HG03460 (cell line): ENCODE measurements around the gene NSUN4.
"Not testable (repeated sequence)": the region's sequence is repeated elsewhere in the genome, so short reads cannot be mapped to it uniquely, and the experiment has no call there.

ENCODE experiments used
- ATAC-seq: cut with Tn5 transposase; IDR thresholded peaks from one replicate; pipeline ENCODE4 v1.9.1; 2021; ENCODE audit not compliant: unreplicated experiment

Gene NSUN4

GRCh38 chr1:46364612-46365011, 24.0 kb downstream of the NSUN4 start:
- ATAC-seq, result no peak

DNA sequence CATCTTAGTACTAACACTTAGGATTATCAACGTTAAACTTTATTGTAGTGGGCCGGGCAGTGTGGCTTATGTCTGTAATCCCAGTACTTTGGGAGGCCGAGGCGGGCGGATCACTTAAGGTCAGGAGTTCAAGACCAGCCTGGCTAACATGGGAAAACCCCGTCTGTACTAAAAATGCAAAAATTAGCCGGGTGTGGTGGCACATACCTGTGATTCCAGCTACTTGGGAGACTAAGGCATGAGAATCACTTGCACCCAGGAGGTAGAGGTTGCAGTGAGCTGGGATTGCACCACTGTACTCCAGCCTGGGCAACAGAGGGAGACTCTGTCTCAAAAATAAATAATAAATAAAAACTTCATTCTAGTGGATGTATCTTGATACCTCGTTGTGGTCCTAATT, 25.2 kb downstream of the NSUN4 start:
- not testable (repeated sequence) for ATAC-seq

DNA sequence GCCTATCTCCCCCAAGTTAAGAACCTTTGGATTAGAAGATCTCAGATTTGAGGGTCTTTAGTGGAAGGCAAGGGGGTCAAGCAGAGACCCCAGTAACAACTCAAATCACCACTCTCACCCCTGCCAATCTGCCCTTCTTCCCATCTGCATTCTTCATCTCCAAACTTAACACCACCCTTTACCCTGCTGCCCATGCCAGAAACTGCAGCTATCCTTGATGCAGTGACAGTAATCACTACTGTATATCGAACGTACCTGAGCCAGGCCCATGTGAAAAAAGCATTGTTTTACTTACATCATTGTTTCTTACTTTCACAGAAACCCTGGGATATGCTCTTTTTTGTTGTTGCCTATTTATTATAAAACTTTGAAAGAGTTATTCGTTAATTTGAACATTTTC, 26.5 kb downstream of the NSUN4 start:
- no peak for ATAC-seq

DNA sequence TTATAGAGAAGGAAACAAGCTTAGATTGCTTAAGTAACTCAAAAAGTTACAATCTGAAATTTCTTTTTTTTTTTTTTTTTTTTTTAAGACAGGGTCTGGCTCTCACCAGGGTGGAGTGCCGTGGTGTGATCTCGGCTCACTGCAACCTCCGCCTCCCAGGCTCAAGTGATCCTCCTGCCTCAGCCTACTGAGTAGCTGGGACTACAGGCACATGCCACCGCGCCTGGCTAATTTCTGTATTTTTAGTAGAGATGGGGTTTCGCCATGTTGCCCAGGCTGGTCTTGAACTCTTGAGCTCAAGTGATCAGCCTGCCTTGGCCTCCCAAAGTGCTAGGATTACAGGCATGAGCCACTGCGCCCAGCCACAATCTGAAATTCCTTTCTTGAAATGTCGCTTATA, 27.1 kb downstream of the NSUN4 start:
- not testable (repeated sequence) for ATAC-seq

GRCh38 chr1:46368791-46369190, 28.2 kb downstream of the NSUN4 start:
- no peak for ATAC-seq

- no peak for ATAC-seq
Measured at GRCh38 chr1:46369542-46370213, 29.1 kb downstream of the NSUN4 start.

DNA sequence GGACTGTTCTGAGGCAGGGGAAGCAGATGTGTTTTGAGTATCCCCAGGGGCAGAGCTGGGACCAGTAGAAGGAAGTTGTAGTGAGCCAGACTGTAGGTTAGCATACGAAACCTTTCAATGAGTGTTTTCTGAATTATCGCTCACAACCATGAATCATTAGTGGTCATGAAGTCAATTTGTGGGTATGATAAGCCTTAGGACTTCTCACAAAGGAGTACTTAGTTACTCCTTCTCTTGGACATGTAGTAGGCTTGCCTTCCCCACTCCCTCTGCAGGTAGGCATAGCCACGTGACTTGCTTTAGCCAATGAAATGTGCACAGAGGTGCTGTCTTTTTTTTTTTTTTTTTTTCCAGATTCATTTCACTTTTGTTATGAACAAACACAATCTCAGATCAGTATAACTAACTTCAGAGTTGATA, 29.6 kb downstream of the NSUN4 start:
- ATAC-seq, result no peak

DNA sequence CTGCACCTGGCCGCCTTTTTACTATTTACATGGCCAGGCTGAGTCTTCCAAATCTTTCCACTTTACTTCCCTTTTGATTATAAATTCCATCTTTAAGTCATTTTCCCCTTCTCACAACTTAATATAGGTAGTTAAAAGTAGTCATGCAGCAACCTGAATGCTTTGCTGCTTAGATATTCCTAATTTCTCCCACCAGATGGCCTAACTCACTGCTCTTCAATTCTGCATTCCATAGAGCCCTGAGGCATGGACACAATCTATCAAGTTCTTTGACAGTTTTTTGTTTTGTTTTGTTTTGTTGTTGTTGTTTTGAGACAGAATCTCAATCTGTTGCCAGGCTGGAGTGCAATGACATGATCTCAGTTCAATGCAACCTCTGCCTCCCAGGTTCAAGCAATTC, 31.8 kb downstream of the NSUN4 start:
- ATAC-seq, result no peak

- no peak for ATAC-seq
Measured at GRCh38 chr1:46379996-46380395, 39.4 kb downstream of the NSUN4 start.

- ATAC-seq, result no peak
Measured at GRCh38 chr1:46380508-46380907, 39.9 kb downstream of the NSUN4 start.

- no peak for ATAC-seq
Measured at GRCh38 chr1:46393510-46393909, 52.9 kb downstream of the NSUN4 start.

- no peak for ATAC-seq
Measured at GRCh38 chr1:46394108-46394871, 53.7 kb downstream of the NSUN4 start, which contains the start of gene FAAH. FAAH (plus strand) TSS chr1:46394317; CDS start chr1:46394349, 32 bp downstream.

DNA sequence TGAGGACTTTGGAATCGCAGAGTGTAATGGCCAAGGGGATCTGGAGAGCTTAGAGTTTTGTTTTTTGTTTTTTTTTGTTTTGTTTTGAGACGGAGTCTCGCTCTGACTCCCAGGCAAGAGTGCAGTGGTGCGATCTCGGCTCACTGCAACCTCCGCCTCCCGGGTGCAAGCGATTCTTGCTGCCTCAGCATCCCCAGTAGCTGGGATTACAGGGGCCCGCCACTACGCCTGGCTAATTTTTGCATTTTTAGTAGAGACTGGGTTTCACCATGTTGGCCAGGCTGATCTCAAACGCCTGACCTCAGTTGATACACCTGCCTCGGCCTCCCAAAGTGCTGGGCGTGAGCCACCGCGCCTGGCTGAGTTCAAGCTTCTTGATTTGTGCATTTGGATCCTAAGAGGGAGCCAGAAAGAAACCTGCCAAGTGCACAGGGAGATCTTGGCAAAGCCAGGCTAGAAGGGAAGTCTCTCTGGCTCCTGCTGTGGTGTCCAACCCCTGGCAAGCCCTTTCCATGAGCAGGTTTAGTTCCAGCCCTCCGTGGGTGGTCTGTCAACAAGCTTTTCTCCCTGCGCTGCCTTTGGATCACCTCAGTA, 54.4 kb downstream of the NSUN4 start:
- ATAC-seq, result no peak

DNA sequence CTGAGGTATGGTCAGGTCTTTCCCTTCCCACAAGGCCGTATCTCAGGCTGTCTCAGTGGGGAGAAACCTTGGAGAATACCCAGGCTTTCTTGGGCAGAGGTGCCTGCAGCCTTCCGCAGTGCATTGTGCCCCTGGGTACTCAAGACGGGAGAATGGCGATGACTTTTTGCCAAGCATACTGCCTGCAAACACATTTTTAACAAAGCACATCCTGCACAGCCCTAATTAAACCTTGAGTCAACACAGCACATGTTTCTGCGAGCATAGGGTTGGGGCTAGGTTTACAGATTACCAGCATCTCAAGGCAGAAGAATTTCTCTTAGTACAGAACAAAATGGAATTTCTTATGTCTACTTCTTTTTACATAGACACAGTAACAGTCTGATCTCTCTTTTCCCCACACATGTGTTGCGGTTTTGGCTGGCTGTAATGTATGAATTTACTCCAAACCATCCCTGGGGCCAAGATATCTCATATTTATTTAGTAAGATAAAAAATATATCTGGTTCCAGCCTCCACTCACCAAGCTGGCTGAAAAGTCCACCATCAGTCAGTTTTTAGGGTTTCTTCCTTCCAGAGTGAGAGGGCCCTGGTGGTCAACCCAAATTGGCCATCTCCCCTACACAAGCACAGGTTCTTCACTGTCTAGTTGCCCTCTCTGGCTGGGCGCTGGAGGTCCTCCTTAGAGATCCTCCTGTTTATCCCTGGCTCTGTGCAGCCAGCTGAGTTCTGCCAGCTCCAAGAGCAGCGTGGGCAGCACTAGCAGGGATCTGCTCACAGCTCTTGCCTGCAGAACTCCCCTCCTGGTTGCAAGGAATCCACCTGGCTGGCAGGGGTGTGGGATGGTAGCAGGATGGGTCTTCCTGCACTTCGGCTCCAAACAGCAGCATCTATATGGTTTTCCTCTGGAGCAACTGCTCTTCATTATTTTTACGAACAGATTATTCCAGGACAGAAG, 56.1 kb downstream of the NSUN4 start:
- ATAC-seq, result no peak

DNA sequence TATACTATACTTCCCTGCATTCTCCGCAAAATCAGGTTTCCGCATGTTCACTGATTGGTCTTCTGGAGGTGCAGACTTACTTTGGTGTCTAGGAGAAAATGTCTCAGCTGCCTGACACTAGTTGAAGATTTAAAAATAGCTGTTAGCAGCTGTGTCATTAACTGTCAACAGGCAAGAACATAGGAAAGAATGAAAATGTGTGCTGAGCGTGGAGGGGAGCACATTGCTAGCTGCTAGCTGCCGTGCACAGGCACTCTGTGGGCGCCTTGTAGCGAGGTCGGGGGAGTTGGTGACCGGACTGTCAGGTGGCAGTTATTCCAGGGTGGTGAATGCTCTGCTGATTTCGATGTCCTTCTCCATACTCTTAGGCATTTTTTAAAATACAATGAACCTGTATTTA, 58.7 kb downstream of the NSUN4 start:
- ATAC-seq, result no peak

GRCh38 chr1:46400421-46400820, 59.8 kb downstream of the NSUN4 start:
- ATAC-seq, result no peak

DNA sequence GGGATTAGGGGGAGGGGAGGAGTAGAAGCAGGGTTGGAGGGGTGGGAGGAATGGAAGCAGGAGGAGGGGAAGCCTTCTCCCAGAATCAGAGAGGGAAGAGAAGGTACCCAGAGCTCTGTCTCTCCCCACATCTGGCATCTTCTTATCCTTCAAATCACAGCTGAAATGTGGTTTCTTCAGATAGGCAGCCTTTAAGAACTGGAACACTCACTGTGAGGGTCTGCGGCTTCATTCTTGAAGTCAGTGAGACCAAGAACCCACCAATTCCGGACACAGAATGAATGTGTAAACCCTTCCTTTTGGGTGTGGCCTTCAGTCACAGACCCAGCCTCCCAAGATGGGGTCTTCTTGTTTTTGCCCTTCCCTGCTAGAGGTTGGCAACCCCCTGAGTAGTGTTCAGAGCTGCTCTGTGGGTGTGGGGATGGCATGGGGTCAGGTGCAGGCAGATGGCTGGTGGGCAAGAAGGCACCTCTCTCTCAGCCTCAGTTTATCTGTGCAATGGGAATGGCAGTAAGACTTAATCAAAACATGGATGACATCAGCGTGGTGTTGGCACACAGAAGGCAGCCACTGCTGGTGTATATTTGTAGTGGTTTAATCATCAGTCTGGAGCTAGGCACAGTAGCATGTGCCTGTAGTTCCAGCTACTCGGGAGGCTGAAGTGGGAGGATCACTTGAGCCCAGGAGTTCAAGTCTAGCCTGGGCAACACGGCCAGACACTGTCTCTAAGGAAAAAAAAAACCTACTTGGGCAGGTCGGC, 60.7 kb downstream of the NSUN4 start:
- ATAC-seq, result no peak

DNA sequence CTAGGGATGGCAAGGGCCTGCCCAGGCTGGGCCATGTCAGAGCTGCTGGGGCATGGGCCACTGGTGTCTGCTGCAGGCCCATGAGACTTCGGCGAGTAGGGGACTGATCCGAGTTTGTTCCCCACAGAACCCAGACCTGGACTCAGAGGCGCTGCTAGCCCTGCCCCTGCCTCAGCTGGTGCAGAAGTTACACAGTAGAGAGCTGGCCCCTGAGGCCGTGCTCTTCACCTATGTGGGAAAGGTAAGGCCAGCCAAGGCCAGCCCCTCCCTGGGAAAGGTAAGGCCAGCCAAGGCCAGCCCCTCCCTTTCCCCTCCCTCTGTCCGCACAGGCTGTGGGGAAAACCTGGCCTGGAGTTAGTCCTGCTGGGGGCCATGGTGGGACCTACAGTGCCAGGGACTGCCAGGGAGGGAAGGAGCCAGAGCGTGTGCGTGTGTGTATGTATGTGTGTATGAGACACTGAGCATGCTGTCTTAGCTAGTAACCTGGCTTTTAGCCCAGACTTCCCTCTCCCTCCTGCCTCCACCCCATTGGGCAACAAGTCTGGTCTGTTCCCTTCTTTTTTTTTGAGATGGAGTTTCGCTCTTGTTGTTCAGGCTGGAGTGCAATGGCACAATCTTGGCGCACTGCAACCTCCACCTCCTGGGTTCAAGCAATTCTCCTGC, 61.5 kb downstream of the NSUN4 start:
- ATAC-seq, result no peak

DNA sequence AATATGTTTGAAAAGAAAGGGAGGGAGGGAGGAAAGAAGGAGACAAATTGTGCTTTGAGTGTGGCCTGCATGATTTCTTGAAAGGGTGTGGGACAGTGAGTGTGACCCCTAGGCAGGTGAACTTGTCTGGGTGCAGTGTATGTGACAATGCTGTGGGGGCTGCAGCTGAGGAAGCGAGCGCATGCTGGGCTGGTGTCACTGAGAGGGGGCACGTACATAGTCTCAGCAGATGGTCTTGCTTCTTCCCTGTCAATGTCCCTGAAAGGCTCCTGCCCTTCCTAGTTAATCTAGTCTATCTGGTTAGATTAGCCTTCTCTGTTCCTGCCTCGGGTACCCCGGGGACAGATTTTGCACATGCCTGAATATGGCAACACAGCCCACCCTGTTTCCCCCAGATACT, 63.3 kb downstream of the NSUN4 start:
- ATAC-seq, result no peak
